Measurements from ENCODE around the gene SRP9.

DNA sequence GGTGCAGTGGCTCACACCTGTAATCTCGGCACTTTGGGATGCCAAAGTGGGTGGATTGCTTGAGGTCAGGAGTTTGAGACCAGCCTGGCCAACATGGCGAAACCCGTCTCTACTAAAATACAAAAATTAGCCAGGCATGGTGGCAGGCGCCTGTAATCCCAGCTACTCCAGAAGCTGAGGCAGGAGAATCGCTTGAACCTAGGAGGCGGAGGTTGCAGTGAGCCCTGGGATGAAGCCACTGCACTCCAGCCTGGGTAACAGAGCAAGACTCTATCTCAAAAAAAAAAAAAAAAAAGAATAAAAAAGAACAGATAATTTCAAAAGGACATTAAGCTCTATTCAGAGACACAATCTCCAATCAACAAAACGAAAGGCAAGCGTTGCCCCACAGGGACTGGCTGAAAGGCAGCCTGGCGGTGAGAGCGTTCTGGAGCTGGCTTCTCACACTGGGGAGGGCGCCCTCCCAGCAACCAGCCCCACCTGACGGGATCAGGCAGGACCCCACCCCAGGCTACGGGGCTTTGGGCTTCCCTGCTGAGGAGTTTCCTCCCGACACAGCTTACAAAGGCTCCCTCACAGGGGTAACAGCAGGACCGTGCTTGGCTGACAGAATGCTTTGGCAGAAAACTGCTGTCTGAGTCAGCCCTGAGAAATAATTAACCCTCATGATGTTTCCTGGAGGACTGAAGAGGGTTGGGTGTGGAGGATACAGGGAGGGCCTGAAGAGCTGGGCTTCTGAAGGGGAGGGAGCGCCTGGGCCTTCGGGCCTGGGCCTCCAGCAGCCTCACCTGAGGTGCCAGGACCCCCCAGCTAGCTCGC is 31.1 kb upstream of the SRP9 start:
- TF ChIP-seq, protein P1, sequence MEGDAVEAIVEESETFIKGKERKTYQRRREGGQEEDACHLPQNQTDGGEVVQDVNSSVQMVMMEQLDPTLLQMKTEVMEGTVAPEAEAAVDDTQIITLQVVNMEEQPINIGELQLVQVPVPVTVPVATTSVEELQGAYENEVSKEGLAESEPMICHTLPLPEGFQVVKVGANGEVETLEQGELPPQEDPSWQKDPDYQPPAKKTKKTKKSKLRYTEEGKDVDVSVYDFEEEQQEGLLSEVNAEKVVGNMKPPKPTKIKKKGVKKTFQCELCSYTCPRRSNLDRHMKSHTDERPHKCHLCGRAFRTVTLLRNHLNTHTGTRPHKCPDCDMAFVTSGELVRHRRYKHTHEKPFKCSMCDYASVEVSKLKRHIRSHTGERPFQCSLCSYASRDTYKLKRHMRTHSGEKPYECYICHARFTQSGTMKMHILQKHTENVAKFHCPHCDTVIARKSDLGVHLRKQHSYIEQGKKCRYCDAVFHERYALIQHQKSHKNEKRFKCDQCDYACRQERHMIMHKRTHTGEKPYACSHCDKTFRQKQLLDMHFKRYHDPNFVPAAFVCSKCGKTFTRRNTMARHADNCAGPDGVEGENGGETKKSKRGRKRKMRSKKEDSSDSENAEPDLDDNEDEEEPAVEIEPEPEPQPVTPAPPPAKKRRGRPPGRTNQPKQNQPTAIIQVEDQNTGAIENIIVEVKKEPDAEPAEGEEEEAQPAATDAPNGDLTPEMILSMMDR (IDR thresholded peaks at IDR 0.05) = peak in 5 of 6 experiments; percentile 10 to 49 (median 17)
- peak; percentile 46 to 85 for TF ChIP-seq POLR2A (IDR thresholded peaks at IDR 0.05)
